RWPE1 (cell line): ENCODE results near the gene SPOCK1.

Experiments used
- CTCF ChIA-PET: fragments of 350-600 bp; sonication (Branson Sonifier 250); formaldehyde crosslinking; extraction: SDS; loops from one replicate; lab custom pipeline; 2021; lab: Yijun Ruan, JAX
- POLR2A ChIA-PET: fragments of 400-600 bp; formaldehyde crosslinking; extraction: SDS; loops from one replicate; lab custom pipeline; 2020; ENCODE audit warnings: antibody characterized with exemption; ENCODE audit not compliant: low non-redundant PET; lab: Yijun Ruan, JAX
- DNase-seq: peaks from one replicate; pipeline ENCODE4 v3.0.0; 2012; ENCODE audit warnings: low spot score
- H3K27ac ChIP-seq: fragments of 450-650 bp; 2 replicates; pipeline ENCODE4 v1.5.1; 2017
- TF ChIP-seq, protein P1 (sequence below): fragments of 450-650 bp; conservative IDR thresholded peaks from 2 replicates; pipeline ENCODE4 v1.5.1; 2017; ENCODE audit warnings: low read depth, mild to moderate bottlenecking

SPOCK1 gene

DNA sequence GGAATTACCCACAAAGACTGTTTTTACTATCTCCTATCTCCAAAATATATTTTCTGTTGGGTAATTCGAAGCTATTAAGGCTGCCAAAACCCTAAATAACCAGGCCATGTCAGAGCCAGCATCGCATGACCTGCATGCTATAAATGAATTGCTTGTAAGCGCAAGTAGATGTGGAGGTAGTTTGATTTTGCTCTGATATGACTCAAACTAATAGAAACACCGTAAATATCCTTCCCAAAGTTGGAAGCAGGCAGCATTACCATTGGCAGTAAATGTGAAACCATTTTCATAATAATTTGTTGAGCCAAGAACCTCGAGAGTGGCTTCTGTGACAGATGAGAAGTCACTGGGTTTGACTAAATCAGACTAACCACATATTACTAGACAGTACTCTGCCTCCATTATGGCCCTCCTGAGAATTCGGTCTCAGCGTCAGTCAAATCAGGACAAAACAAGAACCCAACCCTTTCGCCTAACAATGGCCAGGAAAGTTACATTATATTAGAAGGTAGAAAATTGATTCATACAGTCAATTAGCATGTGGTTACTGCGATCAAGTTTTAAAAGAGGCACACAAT, 289.8 kb downstream of the SPOCK1 start:
- CTCF ChIA-PET, result no interaction called here
- POLR2A ChIA-PET, result no interaction called here
- DNase-seq, result no peak
- no peak overlapping the region for H3K27ac ChIP-seq
- TF ChIP-seq, protein P1, sequence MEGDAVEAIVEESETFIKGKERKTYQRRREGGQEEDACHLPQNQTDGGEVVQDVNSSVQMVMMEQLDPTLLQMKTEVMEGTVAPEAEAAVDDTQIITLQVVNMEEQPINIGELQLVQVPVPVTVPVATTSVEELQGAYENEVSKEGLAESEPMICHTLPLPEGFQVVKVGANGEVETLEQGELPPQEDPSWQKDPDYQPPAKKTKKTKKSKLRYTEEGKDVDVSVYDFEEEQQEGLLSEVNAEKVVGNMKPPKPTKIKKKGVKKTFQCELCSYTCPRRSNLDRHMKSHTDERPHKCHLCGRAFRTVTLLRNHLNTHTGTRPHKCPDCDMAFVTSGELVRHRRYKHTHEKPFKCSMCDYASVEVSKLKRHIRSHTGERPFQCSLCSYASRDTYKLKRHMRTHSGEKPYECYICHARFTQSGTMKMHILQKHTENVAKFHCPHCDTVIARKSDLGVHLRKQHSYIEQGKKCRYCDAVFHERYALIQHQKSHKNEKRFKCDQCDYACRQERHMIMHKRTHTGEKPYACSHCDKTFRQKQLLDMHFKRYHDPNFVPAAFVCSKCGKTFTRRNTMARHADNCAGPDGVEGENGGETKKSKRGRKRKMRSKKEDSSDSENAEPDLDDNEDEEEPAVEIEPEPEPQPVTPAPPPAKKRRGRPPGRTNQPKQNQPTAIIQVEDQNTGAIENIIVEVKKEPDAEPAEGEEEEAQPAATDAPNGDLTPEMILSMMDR, result no peak

DNA sequence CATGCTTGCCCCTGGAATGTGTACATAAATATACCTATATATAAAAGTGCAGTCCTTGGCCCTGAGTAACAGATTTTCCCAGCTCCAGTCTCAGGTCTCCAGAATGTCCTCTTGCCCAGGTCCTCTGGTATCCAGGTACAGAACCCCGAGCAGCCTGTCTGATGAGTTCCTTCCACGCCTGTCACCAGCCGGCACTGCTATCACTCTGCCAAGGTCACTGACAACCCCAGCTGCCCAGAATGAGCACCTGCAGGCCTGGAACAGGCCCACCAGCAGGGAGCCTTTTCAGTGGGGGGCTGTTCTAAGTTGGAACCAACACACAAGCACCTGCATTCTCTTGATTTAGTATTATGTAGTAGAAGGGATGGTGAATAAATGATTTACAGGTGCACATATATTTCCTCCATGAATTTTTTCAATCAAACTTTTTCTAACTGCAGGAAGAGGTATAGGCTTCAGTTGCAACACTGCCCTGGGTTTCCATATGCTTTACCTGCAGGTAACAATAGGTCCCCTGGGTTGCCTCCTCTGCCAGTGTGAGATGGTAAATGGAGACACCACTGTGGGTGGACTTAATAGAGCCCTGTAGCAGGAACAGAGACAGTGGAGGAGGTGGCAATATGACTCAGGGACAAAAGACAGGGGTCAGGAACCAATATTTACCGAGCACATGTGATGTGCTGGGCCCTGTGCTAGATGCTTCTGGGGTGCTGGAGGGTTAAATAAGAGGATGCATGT, 291.9 kb downstream of the SPOCK1 start:
- DNase-seq, result no peak
- TF ChIP-seq, protein P1, result no peak
- H3K27ac ChIP-seq, result no peak overlapping the region
- POLR2A ChIA-PET, result no interaction called here
- CTCF ChIA-PET, result no interaction called here

DNA sequence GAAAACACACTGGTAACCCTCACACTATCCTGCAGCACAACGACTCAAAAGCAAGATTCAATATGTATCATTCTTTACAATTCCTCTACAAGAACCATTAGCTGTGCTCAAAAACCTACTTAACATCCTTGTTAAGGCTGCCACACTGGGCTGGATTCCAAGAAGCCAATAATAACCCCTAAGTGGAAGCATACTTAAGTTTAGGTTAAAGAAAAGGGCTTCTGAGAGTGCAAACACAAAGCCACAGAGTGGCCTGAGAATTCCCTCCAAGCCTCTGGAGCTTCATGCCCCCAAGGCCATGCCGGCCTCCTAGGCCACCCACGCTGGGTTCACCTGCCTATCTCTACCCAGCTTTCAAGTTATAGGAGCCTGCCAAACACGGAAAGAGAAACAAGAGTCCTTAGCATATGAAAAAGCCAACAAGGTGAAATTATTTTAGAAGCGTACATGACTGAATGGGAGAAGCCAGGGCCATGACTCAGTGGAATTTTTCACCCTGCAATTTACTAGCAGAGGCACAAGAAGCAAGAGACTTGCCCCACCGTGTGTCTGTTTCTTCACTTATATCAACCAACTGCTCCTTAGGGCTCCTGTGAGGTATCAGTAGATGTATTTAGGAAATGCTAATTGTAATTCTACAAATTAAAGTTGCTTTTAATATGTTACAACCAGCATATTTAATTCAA, 293.0 kb downstream of the SPOCK1 start:
- ChIA-PET POLR2A (no interaction called here), CTCF (interaction anchor here (0.7 kb wide), 1 partner anchor 436 kb away, joined by 3 read pairs; no protein-coding TSS in a partner anchor)
- TF ChIP-seq, protein P1, result no peak
- no peak overlapping the region for H3K27ac ChIP-seq
- DNase-seq, result no peak

DNA sequence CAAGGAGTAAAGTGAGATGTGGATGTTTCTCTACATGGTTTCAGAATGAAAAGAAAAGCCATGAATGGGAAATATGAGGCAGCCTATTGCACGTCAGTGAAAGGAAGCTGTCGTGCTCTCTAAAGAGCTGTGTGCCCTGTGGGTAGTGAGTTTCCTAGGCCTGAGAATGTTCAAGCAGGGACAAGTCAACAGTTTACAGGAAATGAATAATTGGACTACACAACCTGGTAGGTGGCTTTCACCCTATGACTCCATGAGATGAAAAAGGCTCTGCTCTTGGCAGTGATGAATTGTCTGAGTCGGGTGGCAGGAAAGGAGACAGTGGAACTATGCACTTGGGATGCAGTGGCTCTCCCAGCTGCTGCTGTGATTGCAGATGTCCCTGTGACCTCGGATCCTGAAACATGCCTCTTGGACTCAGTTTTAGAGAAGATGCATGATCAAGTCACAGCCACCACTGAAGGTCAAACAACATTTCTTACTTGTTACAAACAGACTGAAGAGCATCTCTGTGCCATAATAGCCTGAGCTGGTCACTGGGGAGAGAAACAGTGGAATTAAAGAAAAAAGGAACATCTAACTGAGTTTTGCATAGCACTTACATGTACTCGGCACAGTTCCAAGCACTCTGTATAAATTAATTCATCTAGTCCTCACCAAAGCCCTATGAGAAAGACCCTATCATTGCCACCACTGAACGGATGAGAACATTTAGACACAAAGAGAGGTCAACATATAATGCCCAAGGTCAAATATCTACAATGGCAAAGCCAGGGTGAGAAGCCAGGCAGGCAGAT, 293.7 kb downstream of the SPOCK1 start:
- TF ChIP-seq, protein P1, result no peak
- DNase-seq, result peak; percentile 59
- CTCF ChIA-PET, result interaction anchor here (0.7 to 0.9 kb wide), 2 partner anchors 12 to 435 kb away, joined by 3 to 6 read pairs; no protein-coding TSS in a partner anchor
- no peak overlapping the region for H3K27ac ChIP-seq
- POLR2A ChIA-PET, result no interaction called here

DNA sequence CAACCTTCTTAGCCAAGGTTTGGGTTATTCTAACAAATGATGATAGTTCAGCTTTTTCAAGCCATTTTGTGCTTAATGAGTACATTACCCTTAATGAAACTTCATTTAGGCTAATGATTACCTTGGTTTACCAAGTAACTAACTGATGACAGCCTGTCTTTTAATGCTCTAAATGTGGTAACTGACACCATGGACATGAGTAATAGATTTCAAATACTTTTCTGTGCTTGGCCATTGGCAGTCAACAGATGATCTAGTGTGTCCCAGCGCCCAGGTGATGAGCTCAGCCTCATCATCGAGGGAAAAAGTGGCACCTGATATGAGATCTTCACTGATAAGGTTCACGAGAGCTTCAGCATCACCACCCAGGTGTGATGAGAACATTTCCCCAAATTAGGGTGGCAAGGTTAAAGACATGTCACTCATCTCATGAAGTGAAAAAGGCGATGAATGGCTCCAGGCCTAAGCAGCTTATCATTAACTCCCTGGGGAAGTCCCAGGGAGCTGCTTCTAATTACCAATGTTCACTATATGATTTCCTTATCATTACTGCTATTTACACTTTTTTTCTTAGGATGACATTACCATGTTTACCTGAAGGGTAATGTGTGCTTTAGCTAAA, 296.0 kb downstream of the SPOCK1 start:
- ChIA-PET POLR2A (no interaction called here), CTCF (interaction anchor here (0.5 to 1.0 kb wide), 3 partner anchors 20 to 664 kb away, joined by 3 to 9 read pairs (median 3); partner anchors contain the start of gene MYOT)

More for the DNA sequence above, 296.0 kb downstream of the SPOCK1 start:
- TF ChIP-seq, protein P1, result no peak
- no peak overlapping the region for H3K27ac ChIP-seq
- no peak for DNase-seq
